ENCODE measurements around the gene PTPRCAP.

GRCh38 chr11:67441731-67442351 is 4.4 kb upstream of the PTPRCAP start:
- no peak for TF ChIP-seq TAF1 (IDR thresholded peaks at IDR 0.05; ENCODE audit: low read depth)
- no peak for TF ChIP-seq EZH2 (IDR thresholded peaks at IDR 0.05; ENCODE audit: borderline replicate concordance, insufficient read depth, low read length, poor library complexity, severe bottlenecking)
- TF ChIP-seq CTCF (IDR thresholded peaks at IDR 0.05; ENCODE audit: poor library complexity, severe bottlenecking), result no peak
- TF ChIP-seq MXI1 (conservative IDR thresholded peaks at IDR 0.05; ENCODE audit: poor library complexity, severe bottlenecking), result no peak

Measured in neural cell (in vitro differentiated cells).